GM12878 (cell line): Measurements from ENCODE around the gene PES1.
A peak's percentile ranks its signal among the peaks of the same experiment; 100 is the strongest.

Source experiments
- CTCF ChIP-seq, 3 experiments: IDR thresholded peaks in 2 of 3; conservative IDR thresholded peaks in 1 of 3; 2 replicates each; pipeline ENCODE4 v1.5.1; 2011; ENCODE audit warnings: low read depth in 3 of 3, low read length in 3 of 3, mild to moderate bottlenecking in 3 of 3, control low read depth in 2 of 3, moderate library complexity in 2 of 3, inconsistent platforms in 1 of 3, mixed read lengths in 1 of 3; ENCODE audit not compliant: control insufficient read depth in 2 of 3, insufficient read depth in 1 of 3; ENCODE audit errors: extremely low read depth in 1 of 3
- MXI1 ChIP-seq: fragments of 150-350 bp; IDR thresholded peaks from 2 replicates; pipeline ENCODE4 v1.6.1; 2011; ENCODE audit warnings: low read depth, mild to moderate bottlenecking, inconsistent platforms, low read length, improper control_type of control experiment

- no peak for TF ChIP-seq MXI1
- TF ChIP-seq CTCF (IDR thresholded peaks at IDR 0.05 in 2 of 3, conservative IDR thresholded peaks at IDR 0.05 in 1 of 3; ENCODE audit: control insufficient read depth in 2 of 3, extremely low read depth in 1 of 3, insufficient read depth in 1 of 3, low read depth in 3 of 3, low read length in 3 of 3), result peak; percentile 92 to 96 (median 93)
Measured at GRCh38 chr22:30634471-30635233, 42.9 kb upstream of the PES1 start.
